HEK293 (cell line): ENCODE data around the gene CHRM2.

ENCODE experiments used
- CTCF ChIA-PET: fragments of 350-600 bp; formaldehyde crosslinking; extraction: SDS; loops from one replicate; lab custom pipeline; 2021; ENCODE audit warnings: antibody characterized with exemption; lab: Yijun Ruan, JAX
- POLR2A ChIA-PET: fragments of 300-600 bp; formaldehyde crosslinking; extraction: SDS; loops from one replicate; lab custom pipeline; 2020; ENCODE audit warnings: antibody characterized with exemption, inconsistent platforms; lab: Yijun Ruan, JAX
- H3K27ac ChIP-seq: fragments of 200-500 bp; sonication (Bioruptor generic); 2 replicates; pipeline ENCODE4 v1.5.1; 2014; ENCODE audit warnings: low read depth, low read length, control low read depth, inconsistent platforms; ENCODE audit errors: extremely low read depth
- H3K36me3 ChIP-seq, 2 experiments: fragments of 200-500 bp in 1 of 2; sonication (Bioruptor generic) in 1 of 2; 1 replicate in 1 of 2; 2 replicates in 1 of 2; pipeline ENCODE4 v1.5.1; 2014 to 2017; ENCODE audit warnings: inconsistent platforms in 2 of 2, low read length in 2 of 2; ENCODE audit not compliant: control insufficient read depth in 2 of 2, insufficient read depth in 1 of 2
- H3K4me1 ChIP-seq: fragments of 200-500 bp; sonication (Bioruptor generic); 2 replicates; pipeline ENCODE4 v1.5.1; 2014; ENCODE audit warnings: mild to moderate bottlenecking, low read length, inconsistent platforms; ENCODE audit not compliant: control insufficient read depth, insufficient read depth
- H3K4me3 ChIP-seq: 2 replicates; pipeline ENCODE4 v1.5.1; 2011; ENCODE audit warnings: low read depth, mild to moderate bottlenecking, control low read depth, low read length, moderate library complexity
- H3K9me3 ChIP-seq: fragments of 200-500 bp; sonication (Bioruptor generic); 2 replicates; pipeline ENCODE4 v1.5.1; 2014; ENCODE audit warnings: low read depth, low read length, inconsistent platforms; ENCODE audit not compliant: control insufficient read depth, insufficient read depth
- ATF2 ChIP-seq: fragments of 450-650 bp; formaldehyde crosslinking; IDR thresholded peaks from 2 replicates; pipeline ENCODE4 v1.5.1; 2016; ENCODE audit warnings: missing biosample characterization, missing genetic modification characterization, low read depth
- BCL11A ChIP-seq: fragments of 450-650 bp; formaldehyde crosslinking; IDR thresholded peaks from 2 replicates; pipeline ENCODE4 v1.5.1; 2016; ENCODE audit warnings: low read depth, missing biosample characterization, missing genetic modification characterization
- BCL11B ChIP-seq: fragments of 450-650 bp; formaldehyde crosslinking; IDR thresholded peaks from 2 replicates; pipeline ENCODE4 v1.5.1; 2016; ENCODE audit warnings: low read depth, missing biosample characterization, missing genetic modification characterization
- BCL6B ChIP-seq: fragments of 450-650 bp; formaldehyde crosslinking; IDR thresholded peaks from 2 replicates; pipeline ENCODE4 v1.5.1; 2017; ENCODE audit warnings: missing biosample characterization, missing genetic modification characterization
- FEZF1 ChIP-seq: fragments of 450-650 bp; formaldehyde crosslinking; IDR thresholded peaks from 2 replicates; pipeline ENCODE4 v1.5.1; 2016; ENCODE audit warnings: missing biosample characterization, missing genetic modification characterization
- MEIS1 ChIP-seq: sonication (generic); formaldehyde crosslinking; IDR thresholded peaks from 2 replicates; pipeline ENCODE4 v1.8.1; 2022; ENCODE audit warnings: missing genetic modification reagents, mild to moderate bottlenecking, borderline replicate concordance
- SETDB1 ChIP-seq: IDR thresholded peaks from one replicate; pipeline ENCODE4 v1.6.1; 2017; ENCODE audit warnings: mild to moderate bottlenecking, low read length, moderate library complexity, mixed read lengths; ENCODE audit not compliant: insufficient read length
- SP3 ChIP-seq: fragments of 450-650 bp; formaldehyde crosslinking; IDR thresholded peaks from 2 replicates; pipeline ENCODE4 v1.5.1; 2016; ENCODE audit warnings: missing biosample characterization, missing genetic modification characterization
- ZFP69B ChIP-seq: fragments of 450-650 bp; formaldehyde crosslinking; IDR thresholded peaks from 2 replicates; pipeline ENCODE4 v1.5.1; 2016; ENCODE audit warnings: missing biosample characterization, missing genetic modification characterization
- ZNF138 ChIP-seq: fragments of 450-650 bp; formaldehyde crosslinking; IDR thresholded peaks from 2 replicates; pipeline ENCODE4 v1.5.1; 2016; ENCODE audit warnings: missing biosample characterization, missing genetic modification characterization, borderline replicate concordance
- ZNF155 ChIP-seq: fragments of 450-650 bp; formaldehyde crosslinking; IDR thresholded peaks from 2 replicates; pipeline ENCODE4 v1.5.1; 2016; ENCODE audit warnings: missing biosample characterization, missing genetic modification characterization
- ZNF16 ChIP-seq: fragments of 450-650 bp; formaldehyde crosslinking; IDR thresholded peaks from 2 replicates; pipeline ENCODE4 v1.5.1; 2016; ENCODE audit warnings: low read depth, missing biosample characterization, missing genetic modification characterization
- ZNF169 ChIP-seq: fragments of 450-650 bp; formaldehyde crosslinking; IDR thresholded peaks from 2 replicates; pipeline ENCODE4 v1.5.1; 2016; ENCODE audit warnings: missing biosample characterization, missing genetic modification characterization
- ZNF18 ChIP-seq: fragments of 450-650 bp; formaldehyde crosslinking; IDR thresholded peaks from 2 replicates; pipeline ENCODE4 v1.5.1; 2016; ENCODE audit warnings: missing biosample characterization, missing genetic modification characterization
- ZNF2 ChIP-seq: fragments of 450-650 bp; formaldehyde crosslinking; IDR thresholded peaks from 2 replicates; pipeline ENCODE4 v1.5.1; 2016; ENCODE audit warnings: missing biosample characterization, missing genetic modification characterization
- ZNF211 ChIP-seq: fragments of 450-650 bp; formaldehyde crosslinking; IDR thresholded peaks from 2 replicates; pipeline ENCODE4 v1.5.1; 2016; ENCODE audit warnings: low read depth, missing biosample characterization, missing genetic modification characterization
- ZNF280C ChIP-seq: fragments of 450-650 bp; formaldehyde crosslinking; IDR thresholded peaks from 2 replicates; pipeline ENCODE4 v1.5.1; 2016; ENCODE audit warnings: missing biosample characterization, missing genetic modification characterization
- ZNF341 ChIP-seq: fragments of 450-650 bp; formaldehyde crosslinking; IDR thresholded peaks from 2 replicates; pipeline ENCODE4; 2016; ENCODE audit warnings: low read depth, missing biosample characterization, missing genetic modification characterization
- ZNF416 ChIP-seq: fragments of 450-650 bp; formaldehyde crosslinking; IDR thresholded peaks from 2 replicates; pipeline ENCODE4 v1.5.1; 2016; ENCODE audit warnings: missing biosample characterization, missing genetic modification characterization
- ZNF510 ChIP-seq: fragments of 450-650 bp; formaldehyde crosslinking; IDR thresholded peaks from 2 replicates; pipeline ENCODE4 v1.5.1; 2018; ENCODE audit warnings: mild to moderate bottlenecking, missing genetic modification characterization, missing biosample characterization; ENCODE audit not compliant: insufficient replicate concordance
- ZNF544 ChIP-seq: fragments of 450-650 bp; formaldehyde crosslinking; IDR thresholded peaks from 2 replicates; pipeline ENCODE4 v1.5.0; 2017; ENCODE audit warnings: missing biosample characterization, missing genetic modification characterization
- ZNF549 ChIP-seq: fragments of 450-650 bp; IDR thresholded peaks from 2 replicates; pipeline ENCODE4 v1.5.1; 2018; ENCODE audit warnings: missing biosample characterization, missing genetic modification characterization, mild to moderate bottlenecking, inconsistent platforms, moderate library complexity
- ZNF580 ChIP-seq: fragments of 450-650 bp; formaldehyde crosslinking; IDR thresholded peaks from 2 replicates; pipeline ENCODE4 v1.5.1; 2016; ENCODE audit warnings: missing biosample characterization, missing genetic modification characterization
- ZNF664 ChIP-seq: fragments of 450-650 bp; formaldehyde crosslinking; IDR thresholded peaks from 2 replicates; pipeline ENCODE4 v1.5.1; 2016; ENCODE audit warnings: missing biosample characterization, missing genetic modification characterization
- ZNF701 ChIP-seq: fragments of 450-650 bp; formaldehyde crosslinking; IDR thresholded peaks from 2 replicates; pipeline ENCODE4 v1.5.1; 2016; ENCODE audit warnings: missing biosample characterization, missing genetic modification characterization
- ZNF704 ChIP-seq: fragments of 450-650 bp; formaldehyde crosslinking; IDR thresholded peaks from 2 replicates; pipeline ENCODE4 v1.5.1; 2016; ENCODE audit warnings: missing biosample characterization, missing genetic modification characterization

Gene CHRM2

GRCh38 chr7:136877509-136877908 lies 9.1 kb downstream of the CHRM2 start (continued):
- TF ChIP-seq ZNF138 (tag by site-specific recombination) (no peak), ZNF341 (tag by site-specific recombination) (no peak), SP3 (tag by site-specific recombination) (no peak), BCL11B (tag by site-specific recombination) (no peak)

GRCh38 chr7:136877990-136878389 lies 9.5 kb downstream of the CHRM2 start:
- no peak overlapping the region for H3K27ac ChIP-seq
- no peaks in the 10 kb centered on the region for H3K36me3 ChIP-seq
- POLR2A ChIA-PET, result no interaction called here
- no peaks in the 10 kb centered on the region for H3K4me1 ChIP-seq
- H3K9me3 ChIP-seq, result no peaks in the 10 kb centered on the region
- TF ChIP-seq ZNF664 (no peak), ZNF549 (tag by site-specific recombination) (no peak), ATF2 (tag by site-specific recombination) (no peak), ZNF155 (tag by site-specific recombination) (no peak), ZNF510 (tag by site-specific recombination) (no peak), MEIS1 (no peak), BCL11A (tag by site-specific recombination) (no peak), BCL6B (no peak), ZNF704 (tag by site-specific recombination) (no peak), ZNF544 (no peak), ZNF416 (tag by site-specific recombination) (no peak), ZNF701 (tag by site-specific recombination) (no peak), ZNF211 (tag by site-specific recombination) (no peak), ZNF280C (tag by site-specific recombination) (no peak)
- TF ChIP-seq, all 188 proteins: peak for 0
- CTCF ChIA-PET, result interaction anchor here (0.5 to 1.0 kb wide), 3 partner anchors 50 to 1354 kb away, joined by 3 to 4 read pairs (median 3); no protein-coding TSS in a partner anchor
- H3K4me3 ChIP-seq, result no peak overlapping the region

GRCh38 chr7:136878878-136879277 lies 10.4 kb downstream of the CHRM2 start:
- POLR2A ChIA-PET, result no interaction called here
- H3K36me3 ChIP-seq, result no peaks in the 10 kb centered on the region
- TF ChIP-seq ZNF580 (tag by site-specific recombination) (no peak), ZNF2 (tag by site-specific recombination) (no peak), ZNF169 (tag by site-specific recombination) (no peak), FEZF1 (tag by site-specific recombination) (no peak), SETDB1 (no peak), ZFP69B (tag by site-specific recombination) (no peak), ZNF16 (no peak), BCL6B (no peak), ZNF18 (no peak)

More at GRCh38 chr7:136878878-136879277, 10.4 kb downstream of the CHRM2 start:
- CTCF ChIA-PET, result interaction anchor here (1.0 kb wide), 1 partner anchor 713 kb away, joined by 3 read pairs; no protein-coding TSS in a partner anchor
- H3K4me1 ChIP-seq, result no peaks in the 10 kb centered on the region
- H3K27ac ChIP-seq, result no peak overlapping the region
- no peak overlapping the region for H3K4me3 ChIP-seq
- no peaks in the 10 kb centered on the region for H3K9me3 ChIP-seq
